Hematopoietic multipotent progenitor cell treated with erythropoietin and hydrocortisone succinate and interleukin-3 and kit ligand, for 15 days (in vitro differentiated cells): ENCODE measurements around the gene GATA3.

Experiments used
- DNase-seq: peaks from one replicate; pipeline ENCODE4 v3.0.0-alpha.2; 2015; ENCODE audit warnings: low spot score

Gene GATA3

GRCh38 chr10:8100366-8100765 is 45.9 kb downstream of the GATA3 start:
- DNase-seq = no peak

GRCh38 chr10:8102708-8103401 is 48.4 kb downstream of the GATA3 start:
- DNase-seq = no peak

- no peak for DNase-seq
These were observed 49.1 kb downstream of the GATA3 start for GRCh38 chr10:8103543-8103942.

GRCh38 chr10:8104005-8104404 is 49.5 kb downstream of the GATA3 start:
- DNase-seq = no peak

- no peak for DNase-seq
These were observed 50.2 kb downstream of the GATA3 start for GRCh38 chr10:8104721-8105120.

GRCh38 chr10:8105932-8106331 is 51.4 kb downstream of the GATA3 start:
- DNase-seq = no peak

- DNase-seq = no peak
These were observed 57.9 kb downstream of the GATA3 start for GRCh38 chr10:8112230-8112905.

GRCh38 chr10:8112942-8113442 is 58.5 kb downstream of the GATA3 start:
- no peak for DNase-seq

GRCh38 chr10:8113616-8114015 is 59.1 kb downstream of the GATA3 start:
- DNase-seq = no peak

GRCh38 chr10:8114741-8115617 is 60.5 kb downstream of the GATA3 start:
- DNase-seq = no peak

GRCh38 chr10:8115618-8115980 is 61.1 kb downstream of the GATA3 start:
- no peak for DNase-seq

GRCh38 chr10:8116474-8116873 is 62.0 kb downstream of the GATA3 start:
- no peak for DNase-seq

GRCh38 chr10:8116926-8117493 is 62.5 kb downstream of the GATA3 start:
- DNase-seq = no peak

- no peak for DNase-seq
These were observed 66.9 kb downstream of the GATA3 start for GRCh38 chr10:8121201-8121890.

GRCh38 chr10:8122611-8123369 is 68.3 kb downstream of the GATA3 start:
- DNase-seq = no peak

- no peak for DNase-seq
These were observed 69.9 kb downstream of the GATA3 start for GRCh38 chr10:8124436-8124835.
